ENCODE data around the gene GREM2.

Gene GREM2

GRCh38 chr1:240457203-240457602 is 154.8 kb downstream of the GREM2 start:
- no peaks in the 10 kb centered on the region for H3F3A ChIP-seq (ENCODE audit: low read depth)
- no peaks in the 10 kb centered on the region for H3K4me1 ChIP-seq (ENCODE audit: insufficient read depth, low read length, poor library complexity, severe bottlenecking)
- TF ChIP-seq CTCF (conservative IDR thresholded peaks at IDR 0.05; ENCODE audit: low read length) (no peak), EZH2phosphoT487 (IDR thresholded peaks at IDR 0.05; ENCODE audit: borderline replicate concordance) (no peak)

GRCh38 chr1:240455228-240455821 is 156.6 kb downstream of the GREM2 start:
- no peaks in the 10 kb centered on the region for H3K27me3 ChIP-seq (ENCODE audit: insufficient read depth, low read length, poor library complexity, severe bottlenecking)
- no peaks in the 10 kb centered on the region for H3K4me1 ChIP-seq (ENCODE audit: insufficient read depth, low read length, poor library complexity, severe bottlenecking)
- no peaks in the 10 kb centered on the region for H4K20me1 ChIP-seq (ENCODE audit: insufficient read depth, low read length, poor library complexity, severe bottlenecking)
- H3K36me3 ChIP-seq (ENCODE audit: insufficient read depth, low read length), result no peaks in the 10 kb centered on the region
- no peak for TF ChIP-seq EZH2phosphoT487 (IDR thresholded peaks at IDR 0.05; ENCODE audit: borderline replicate concordance)
- no peak overlapping the region for H3K9ac ChIP-seq (ENCODE audit: low read depth, low read length, poor library complexity, severe bottlenecking)
- no peaks in the 10 kb centered on the region for H3K9me2 ChIP-seq (replicated peaks; ENCODE audit: low read depth, low read length)
- no peaks in the 10 kb centered on the region for H3K79me2 ChIP-seq (ENCODE audit: insufficient read depth, low read length)
- H3K4me2 ChIP-seq (ENCODE audit: low read depth, low read length, poor library complexity, severe bottlenecking), result no peak overlapping the region
- H3F3A ChIP-seq (ENCODE audit: low read depth), result no peaks in the 10 kb centered on the region
- no peak overlapping the region for H2AFZ ChIP-seq (ENCODE audit: low read length)
- no peak overlapping the region for H3K4me3 ChIP-seq (ENCODE audit: low read length, poor library complexity, severe bottlenecking)
- no peaks in the 10 kb centered on the region for H3K9me3 ChIP-seq (ENCODE audit: insufficient read depth, low read depth, low read length)

More at GRCh38 chr1:240457203-240457602, 154.8 kb downstream of the GREM2 start:
- no peaks in the 10 kb centered on the region for H4K20me1 ChIP-seq (ENCODE audit: insufficient read depth, low read length, poor library complexity, severe bottlenecking)
- no peak overlapping the region for H2AFZ ChIP-seq (ENCODE audit: low read length)
- no peaks in the 10 kb centered on the region for H3K79me2 ChIP-seq (ENCODE audit: insufficient read depth, low read length)
- no peaks in the 10 kb centered on the region for H3K36me3 ChIP-seq (ENCODE audit: insufficient read depth, low read length)
- H3K9me3 ChIP-seq (ENCODE audit: insufficient read depth, low read depth, low read length), result no peaks in the 10 kb centered on the region
- H3K4me3 ChIP-seq (ENCODE audit: low read length, poor library complexity, severe bottlenecking), result no peak overlapping the region
- H3K4me2 ChIP-seq (ENCODE audit: low read depth, low read length, poor library complexity, severe bottlenecking), result no peak overlapping the region
- H3K9ac ChIP-seq (ENCODE audit: low read depth, low read length, poor library complexity, severe bottlenecking), result no peak overlapping the region
- no peaks in the 10 kb centered on the region for H3K27me3 ChIP-seq (ENCODE audit: insufficient read depth, low read length, poor library complexity, severe bottlenecking)
- no peaks in the 10 kb centered on the region for H3K9me2 ChIP-seq (replicated peaks; ENCODE audit: low read depth, low read length)

- no peaks in the 10 kb centered on the region for H3K36me3 ChIP-seq (ENCODE audit: insufficient read depth, low read length)
- no peak overlapping the region for H3K4me3 ChIP-seq (ENCODE audit: low read length, poor library complexity, severe bottlenecking)
- no peak for TF ChIP-seq CTCF (conservative IDR thresholded peaks at IDR 0.05; ENCODE audit: low read length)
- H3K27me3 ChIP-seq (ENCODE audit: insufficient read depth, low read length, poor library complexity, severe bottlenecking), result no peaks in the 10 kb centered on the region
- H3K4me2 ChIP-seq (ENCODE audit: low read depth, low read length, poor library complexity, severe bottlenecking), result no peak overlapping the region
- no peaks in the 10 kb centered on the region for H3K9me2 ChIP-seq (replicated peaks; ENCODE audit: low read depth, low read length)
- H2AFZ ChIP-seq (ENCODE audit: low read length), result no peak overlapping the region
- no peaks in the 10 kb centered on the region for H4K20me1 ChIP-seq (ENCODE audit: insufficient read depth, low read length, poor library complexity, severe bottlenecking)
- H3K79me2 ChIP-seq (ENCODE audit: insufficient read depth, low read length), result no peaks in the 10 kb centered on the region
- no peaks in the 10 kb centered on the region for H3K4me1 ChIP-seq (ENCODE audit: insufficient read depth, low read length, poor library complexity, severe bottlenecking)
- H3K9ac ChIP-seq (ENCODE audit: low read depth, low read length, poor library complexity, severe bottlenecking), result no peak overlapping the region
- no peaks in the 10 kb centered on the region for H3F3A ChIP-seq (ENCODE audit: low read depth)
- H3K9me3 ChIP-seq (ENCODE audit: insufficient read depth, low read depth, low read length), result 0 out of 2 replicates have a peak, but pooled peaks cover 3% of the 10 kb centered on the region
These were observed 166.6 kb downstream of the GREM2 start for GRCh38 chr1:240445369-240445768.

- no peak overlapping the region for H3K4me2 ChIP-seq (ENCODE audit: low read depth, low read length, poor library complexity, severe bottlenecking)
These were observed 170.3 kb downstream of the GREM2 start for GRCh38 chr1:240441669-240442068.

More at GRCh38 chr1:240441669-240442068, 170.3 kb downstream of the GREM2 start:
- no peak for TF ChIP-seq CTCF (conservative IDR thresholded peaks at IDR 0.05; ENCODE audit: low read length)
- TF ChIP-seq EZH2phosphoT487 (IDR thresholded peaks at IDR 0.05; ENCODE audit: borderline replicate concordance), result no peak
- Histone ChIP-seq H3K9me2 (replicated peaks; ENCODE audit: low read depth, low read length) (no peaks in the 10 kb centered on the region), H3K27me3 (ENCODE audit: insufficient read depth, low read length, poor library complexity, severe bottlenecking) (no peaks in the 10 kb centered on the region), H2AFZ (ENCODE audit: low read length) (no peak overlapping the region), H3K9ac (ENCODE audit: low read depth, low read length, poor library complexity, severe bottlenecking) (no peak overlapping the region), H3K4me1 (ENCODE audit: insufficient read depth, low read length, poor library complexity, severe bottlenecking) (no peaks in the 10 kb centered on the region), H3K36me3 (ENCODE audit: insufficient read depth, low read length) (no peaks in the 10 kb centered on the region), H4K20me1 (ENCODE audit: insufficient read depth, low read length, poor library complexity, severe bottlenecking) (no peaks in the 10 kb centered on the region), H3K79me2 (ENCODE audit: insufficient read depth, low read length) (no peaks in the 10 kb centered on the region), H3F3A (ENCODE audit: low read depth) (no peaks in the 10 kb centered on the region), H3K4me3 (ENCODE audit: low read length, poor library complexity, severe bottlenecking) (no peak overlapping the region), H3K9me3 (ENCODE audit: insufficient read depth, low read depth, low read length) (0 out of 2 replicates have a peak, but pooled peaks cover 3% of the 10 kb centered on the region)

Data from Loucy (cell line).